Esophagus squamous epithelium (tissue), 4 donors: Measurements from ENCODE around the gene IL20RA.

Experiments used
- CTCF ChIP-seq, 6 experiments: fragments of 450-650 bp in 4 of 6; fragments of 200-600 bp in 2 of 6; sonication (generic) in 2 of 6; IDR thresholded peaks; one replicate each; pipeline ENCODE4 v1.5.1; 2016 to 2019; ENCODE audit warnings: antibody characterized with exemption in 6 of 6, mild to moderate bottlenecking in 4 of 6, moderate library complexity in 4 of 6
- POLR2A ChIP-seq, 4 donors: fragments of 450-650 bp; IDR thresholded peaks; one replicate each; pipeline ENCODE4 v1.6.1; 2017; ENCODE audit warnings: antibody characterized with exemption in 4 of 4, mild to moderate bottlenecking in 4 of 4, moderate library complexity in 3 of 4

- TF ChIP-seq CTCF (IDR thresholded peaks at IDR 0.05) (no peak), POLR2A (IDR thresholded peaks at IDR 0.05) (no peak)
Observed at GRCh38 chr6:137080711-137081110, 35.9 kb upstream of the IL20RA start.
